Measurements from ENCODE around the gene FBXW2.

Gene FBXW2

GRCh38 chr9:120833325-120833724, 40.1 kb upstream of the FBXW2 start:
- no peaks in the 10 kb centered on the region for H4K20me1 ChIP-seq (ENCODE audit: insufficient read depth)
- no peak overlapping the region for H2AFZ ChIP-seq (ENCODE audit: low read depth)
- H3K9ac ChIP-seq = no peak overlapping the region
- no peak overlapping the region for H3K27ac ChIP-seq
- no peak overlapping the region for H3K4me3 ChIP-seq (IDR thresholded peaks at IDR 0.05; ENCODE audit: insufficient read depth, low read depth, low read length)
- H3K79me2 ChIP-seq (ENCODE audit: insufficient read depth, low read depth) = peaks cover 8% of the 10 kb centered on the region; the same call in 1 of the 2 replicates
- H3K36me3 ChIP-seq (ENCODE audit: insufficient read depth) = 0 out of 2 replicates have a peak, but pooled peaks cover 4% of the 10 kb centered on the region
- H3K27me3 ChIP-seq (ENCODE audit: insufficient read depth, low read depth) = no peaks in the 10 kb centered on the region
- TF ChIP-seq CTCF (conservative IDR thresholded peaks at IDR 0.05; ENCODE audit: low read depth, low read length) = no peak
- H3K4me1 ChIP-seq (ENCODE audit: low read depth, poor library complexity, severe bottlenecking) = peaks cover under 1% of the 10 kb centered on the region
- no peak overlapping the region for H3K4me2 ChIP-seq

GRCh38 chr9:120832807-120833206, 39.6 kb upstream of the FBXW2 start:
- H3K4me1 ChIP-seq (ENCODE audit: low read depth, poor library complexity, severe bottlenecking) = no peaks in the 10 kb centered on the region
- 0 out of 2 replicates have a peak, but pooled peaks cover 4% of the 10 kb centered on the region for H3K36me3 ChIP-seq (ENCODE audit: insufficient read depth)
- no peak overlapping the region for H2AFZ ChIP-seq (ENCODE audit: low read depth)
- no peak overlapping the region for H3K4me3 ChIP-seq (IDR thresholded peaks at IDR 0.05; ENCODE audit: insufficient read depth, low read depth, low read length)
- H4K20me1 ChIP-seq (ENCODE audit: insufficient read depth) = no peaks in the 10 kb centered on the region
- H3K79me2 ChIP-seq (ENCODE audit: insufficient read depth, low read depth) = peaks cover 3% of the 10 kb centered on the region; the same call in 1 of the 2 replicates
- no peaks in the 10 kb centered on the region for H3K27me3 ChIP-seq (ENCODE audit: insufficient read depth, low read depth)
- no peak overlapping the region for H3K27ac ChIP-seq
- no peak for TF ChIP-seq CTCF (conservative IDR thresholded peaks at IDR 0.05; ENCODE audit: low read depth, low read length)
- H3K4me2 ChIP-seq = no peak overlapping the region
- no peak overlapping the region for H3K9ac ChIP-seq

- H3K36me3 ChIP-seq (ENCODE audit: insufficient read depth) = 0 out of 2 replicates have a peak, but pooled peaks cover 4% of the 10 kb centered on the region
- no peak overlapping the region for H3K4me2 ChIP-seq
- H3K9ac ChIP-seq = no peak overlapping the region
- H3K4me1 ChIP-seq (ENCODE audit: low read depth, poor library complexity, severe bottlenecking) = no peaks in the 10 kb centered on the region
- H3K27ac ChIP-seq = no peak overlapping the region
- no peaks in the 10 kb centered on the region for H3K79me2 ChIP-seq (ENCODE audit: insufficient read depth, low read depth)
- H3K27me3 ChIP-seq (ENCODE audit: insufficient read depth, low read depth) = no peaks in the 10 kb centered on the region
- TF ChIP-seq CTCF (conservative IDR thresholded peaks at IDR 0.05; ENCODE audit: low read depth, low read length) = no peak
- no peaks in the 10 kb centered on the region for H4K20me1 ChIP-seq (ENCODE audit: insufficient read depth)
- H2AFZ ChIP-seq (ENCODE audit: low read depth) = no peak overlapping the region
- H3K4me3 ChIP-seq (IDR thresholded peaks at IDR 0.05; ENCODE audit: insufficient read depth, low read depth, low read length) = no peak overlapping the region
Observed at GRCh38 chr9:120830865-120831264, 37.6 kb upstream of the FBXW2 start.

GRCh38 chr9:120830151-120830550, 36.9 kb upstream of the FBXW2 start:
- no peaks in the 10 kb centered on the region for H3K4me1 ChIP-seq (ENCODE audit: low read depth, poor library complexity, severe bottlenecking)
- no peaks in the 10 kb centered on the region for H4K20me1 ChIP-seq (ENCODE audit: insufficient read depth)
- H3K79me2 ChIP-seq (ENCODE audit: insufficient read depth, low read depth) = no peaks in the 10 kb centered on the region
- no peak overlapping the region for H3K27ac ChIP-seq
- no peak overlapping the region for H2AFZ ChIP-seq (ENCODE audit: low read depth)
- no peak for TF ChIP-seq CTCF (conservative IDR thresholded peaks at IDR 0.05; ENCODE audit: low read depth, low read length)
- H3K36me3 ChIP-seq (ENCODE audit: insufficient read depth) = 0 out of 2 replicates have a peak, but pooled peaks cover 3% of the 10 kb centered on the region
- H3K4me2 ChIP-seq = no peak overlapping the region
- H3K4me3 ChIP-seq (IDR thresholded peaks at IDR 0.05; ENCODE audit: insufficient read depth, low read depth, low read length) = no peak overlapping the region
- no peaks in the 10 kb centered on the region for H3K27me3 ChIP-seq (ENCODE audit: insufficient read depth, low read depth)
- H3K9ac ChIP-seq = no peak overlapping the region
